Activated CD8-positive, alpha-beta memory T cell treated with anti-CD3 and anti-CD28 coated beads, Interleukin-2, amount 50 U/mL, for 1 hour (primary cell): ENCODE data around the gene TIAM2.

Experiments used
- DNase-seq: peaks from one replicate; pipeline ENCODE4 v3.0.0-alpha.2; 2020; ENCODE audit errors: extremely low read depth

TIAM2 gene

DNA sequence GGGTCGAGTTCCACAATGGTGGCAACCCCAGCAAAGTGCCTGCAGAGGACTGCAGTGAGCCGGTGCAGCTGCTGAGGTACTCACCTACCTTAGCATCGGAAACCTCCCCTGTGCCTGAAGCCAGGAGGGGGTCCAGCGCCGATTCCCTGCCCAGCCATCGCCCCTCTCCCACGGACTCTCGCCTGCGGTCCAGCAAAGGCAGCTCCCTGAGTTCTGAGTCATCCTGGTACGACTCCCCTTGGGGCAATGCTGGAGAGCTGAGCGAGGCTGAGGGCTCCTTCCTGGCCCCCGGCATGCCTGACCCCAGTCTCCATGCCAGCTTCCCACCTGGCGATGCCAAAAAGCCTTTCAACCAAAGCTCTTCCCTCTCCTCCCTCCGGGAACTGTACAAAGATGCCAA, 134.6 kb downstream of the TIAM2 start:
- no peak for DNase-seq

DNA sequence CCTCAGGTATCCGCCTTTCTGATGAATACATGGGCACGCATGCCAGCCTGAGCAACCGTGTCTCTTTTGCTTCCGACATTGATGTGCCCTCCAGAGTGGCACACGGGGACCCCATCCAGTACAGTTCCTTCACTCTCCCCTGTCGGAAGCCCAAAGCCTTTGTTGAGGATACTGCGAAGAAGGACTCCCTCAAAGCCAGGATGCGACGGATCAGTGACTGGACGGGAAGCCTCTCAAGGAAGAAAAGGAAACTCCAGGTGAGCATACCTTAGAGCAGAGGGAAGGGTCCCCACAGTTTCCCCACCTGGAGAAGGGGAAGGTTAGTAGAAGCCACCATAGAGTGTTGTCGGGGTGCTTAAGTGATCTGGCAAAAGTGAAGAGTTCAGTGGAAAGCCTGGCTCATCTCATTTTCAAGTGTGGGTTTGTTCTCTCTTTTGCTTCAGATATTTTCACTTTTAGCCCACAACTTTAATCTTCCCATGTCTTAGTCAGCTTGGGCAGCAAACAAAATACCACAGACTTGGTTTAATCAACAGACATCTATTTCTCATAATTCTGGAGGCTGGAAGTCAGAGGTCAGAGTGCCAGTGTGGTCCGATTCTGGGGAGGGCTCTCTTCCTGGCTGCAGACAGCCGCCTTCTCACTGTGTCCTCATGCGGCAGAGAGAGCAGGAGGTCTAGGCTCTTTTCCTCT, 135.2 kb downstream of the TIAM2 start:
- DNase-seq, result no peak

GRCh38 chr6:155132617-155133016, 137.5 kb downstream of the TIAM2 start:
- DNase-seq, result no peak

DNA sequence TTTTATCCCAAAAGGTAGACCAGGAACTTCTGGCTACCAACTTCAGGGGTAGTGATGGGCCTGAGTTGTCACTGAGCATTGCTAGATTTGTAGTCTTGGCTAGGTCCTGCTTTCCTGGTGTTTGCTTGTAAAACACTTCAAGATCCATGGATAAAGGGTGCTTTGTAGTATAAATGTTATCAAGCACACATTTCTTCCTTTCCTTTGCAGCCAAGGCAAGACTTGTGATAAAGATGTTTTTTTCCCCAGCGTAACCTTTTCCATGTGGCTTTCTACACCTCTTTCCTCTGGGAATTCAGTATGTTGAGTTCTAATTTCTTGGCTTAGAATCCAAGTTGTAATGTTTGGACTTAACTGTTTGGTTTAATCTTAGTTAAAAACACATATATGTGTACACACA, 145.9 kb downstream of the TIAM2 start:
- no peak for DNase-seq

DNA sequence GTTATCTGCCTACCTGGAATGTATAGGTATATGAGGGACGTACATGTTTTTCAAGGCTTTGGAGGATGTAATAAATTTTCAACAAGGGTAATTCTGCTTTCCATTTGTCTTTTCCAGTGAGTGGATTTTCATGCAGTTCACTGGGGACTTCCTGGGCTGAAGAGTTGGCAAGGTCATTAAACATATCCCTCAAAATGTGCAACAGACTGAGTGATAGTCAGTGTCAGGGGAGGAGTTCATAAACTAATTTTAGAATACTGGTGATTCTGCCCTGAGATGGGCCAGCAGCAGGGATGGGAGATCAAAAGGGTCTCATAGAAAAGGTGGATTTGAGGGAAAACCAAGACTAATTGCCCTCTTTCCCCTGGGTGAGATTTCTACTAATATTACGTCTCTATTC, 146.4 kb downstream of the TIAM2 start:
- DNase-seq, result no peak

DNA sequence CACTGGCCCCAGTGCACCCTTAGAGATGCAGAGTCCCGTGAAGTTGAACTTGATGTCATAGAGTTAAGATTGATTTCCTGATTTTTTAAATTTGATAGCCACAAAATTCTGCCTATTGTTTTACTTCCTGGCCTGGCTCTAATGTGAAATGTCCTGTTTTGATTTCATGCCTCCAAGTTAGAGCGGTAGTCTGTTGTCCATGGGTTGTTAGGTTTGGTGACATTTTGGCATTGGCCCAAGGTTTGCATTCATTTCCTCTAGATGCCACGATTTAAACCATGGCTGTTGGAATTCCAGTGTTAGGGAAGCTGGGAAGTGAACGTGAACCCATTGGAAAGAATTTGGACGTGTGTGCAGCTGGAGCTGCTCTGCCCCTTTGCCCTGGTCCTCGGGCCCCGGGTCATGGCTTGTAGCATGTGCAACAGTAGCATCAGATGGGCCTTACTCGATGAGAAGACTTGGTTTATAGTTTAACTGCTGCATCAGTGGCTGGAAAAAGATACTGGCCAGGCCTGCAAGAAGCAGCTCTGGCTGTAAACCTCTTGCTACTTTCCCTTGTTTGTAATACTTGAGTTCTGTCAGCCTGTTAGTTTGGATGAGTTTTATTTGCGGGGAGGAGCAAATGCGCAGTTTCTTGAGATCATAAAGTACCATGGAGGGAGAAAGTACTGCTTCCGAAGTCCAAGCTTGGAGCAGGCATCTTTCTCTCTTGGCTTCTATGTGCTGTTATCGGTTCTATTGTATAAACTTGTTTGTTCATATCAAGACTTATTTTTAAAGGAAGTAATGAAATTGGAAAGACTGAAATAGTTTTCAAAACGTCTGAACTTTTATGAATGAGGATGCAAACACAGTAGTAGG, 147.3 kb downstream of the TIAM2 start:
- no peak for DNase-seq

DNA sequence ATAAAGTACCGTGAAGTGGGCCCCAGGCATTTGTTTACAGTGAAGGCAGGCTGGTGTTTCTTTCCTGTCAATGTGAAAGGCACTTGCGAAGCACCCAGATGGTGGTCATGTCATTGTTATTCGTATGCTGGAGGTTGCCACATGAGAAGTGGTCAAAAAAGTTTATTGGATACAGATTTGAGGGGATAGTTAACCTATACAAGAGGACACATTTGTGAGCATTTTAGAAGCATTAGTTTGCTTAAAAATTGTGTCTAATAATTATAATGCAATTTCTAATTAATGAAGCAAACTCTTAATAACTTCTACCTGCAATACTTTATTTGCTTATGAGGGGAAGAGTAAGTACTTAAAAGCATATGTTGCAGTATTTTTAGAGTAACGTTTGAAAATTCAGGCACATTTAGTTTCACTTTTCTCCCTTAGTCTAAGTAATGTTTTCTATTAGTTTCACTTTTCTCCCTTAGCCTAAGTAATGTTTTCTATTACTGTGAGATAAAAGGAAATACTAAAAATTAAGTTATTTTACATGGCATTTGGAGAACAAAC, 148.0 kb downstream of the TIAM2 start:
- DNase-seq, result no peak

DNA sequence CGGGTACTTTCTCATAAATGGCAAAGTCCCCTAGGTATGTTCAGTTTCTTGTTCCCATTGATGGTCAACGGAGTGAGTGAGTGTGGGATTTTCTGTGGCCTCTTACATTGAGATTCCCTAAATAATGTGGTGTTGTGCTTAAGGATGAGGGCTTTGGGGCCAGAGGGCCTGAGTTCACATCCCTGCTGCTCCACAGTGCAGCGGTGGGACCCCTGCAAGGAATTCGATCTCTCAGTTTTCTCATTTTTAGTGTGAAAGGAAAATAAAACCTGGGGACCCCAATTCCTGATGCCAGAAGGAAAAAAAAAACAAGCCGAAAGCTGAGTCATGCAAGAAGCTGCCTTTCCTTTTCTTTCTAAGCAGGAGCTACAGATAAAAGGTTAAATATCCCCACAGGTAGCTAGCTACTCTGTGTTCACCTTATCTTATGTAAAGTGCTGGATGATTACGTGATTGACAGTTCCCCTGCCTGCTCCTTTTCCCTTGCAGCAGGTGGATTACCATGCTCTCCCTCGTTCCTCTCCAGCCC, 148.5 kb downstream of the TIAM2 start:
- no peak for DNase-seq

DNA sequence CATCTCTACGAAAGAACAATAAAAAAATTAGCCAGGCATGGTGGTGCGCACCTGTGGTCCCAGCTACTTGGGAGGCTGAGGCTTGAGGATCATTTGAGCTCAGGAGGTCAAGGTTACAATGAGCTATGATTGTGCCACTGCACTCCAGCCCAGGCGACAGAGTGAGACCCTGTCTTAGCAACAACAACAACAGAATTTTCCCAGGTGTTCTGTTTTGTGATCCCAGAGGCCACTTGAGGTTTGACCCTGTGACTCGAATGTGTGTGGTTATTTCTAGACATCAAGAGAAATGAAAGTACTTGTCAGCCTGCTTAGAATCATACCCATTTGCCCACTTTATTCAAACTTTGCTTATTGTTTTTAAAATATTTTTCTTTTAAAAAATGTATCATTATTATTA, 151.1 kb downstream of the TIAM2 start:
- DNase-seq, result no peak

DNA sequence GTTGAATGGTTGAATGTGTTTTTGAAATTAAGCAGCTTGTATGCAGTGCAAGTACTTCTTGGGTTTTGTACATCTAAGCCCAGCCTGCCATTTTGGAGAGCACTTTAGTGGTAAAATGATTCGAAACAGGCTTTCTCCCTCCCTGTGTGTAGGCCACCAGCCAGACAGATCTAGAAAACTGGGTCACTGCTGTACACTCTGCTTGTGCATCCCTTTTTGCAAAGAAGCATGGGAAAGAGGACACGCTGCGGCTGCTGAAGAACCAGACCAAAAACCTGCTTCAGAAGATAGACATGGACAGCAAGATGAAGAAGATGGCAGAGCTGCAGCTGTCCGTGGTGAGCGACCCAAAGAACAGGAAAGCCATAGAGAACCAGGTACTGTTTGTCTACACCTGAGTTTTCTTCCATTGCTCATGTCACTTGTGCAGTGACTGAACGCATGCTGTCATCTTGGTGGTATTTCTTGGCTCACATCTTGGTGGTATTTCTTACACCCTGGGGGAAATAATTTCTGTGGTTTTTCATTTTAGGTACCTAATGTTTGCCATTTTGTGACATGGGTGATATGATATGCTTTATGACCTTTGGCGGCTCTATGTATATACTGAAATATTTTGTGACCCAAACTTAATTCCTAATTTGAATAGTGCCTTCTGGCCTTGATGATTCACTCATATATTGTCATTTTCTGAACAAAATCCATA, 153.0 kb downstream of the TIAM2 start:
- no peak for DNase-seq

DNA sequence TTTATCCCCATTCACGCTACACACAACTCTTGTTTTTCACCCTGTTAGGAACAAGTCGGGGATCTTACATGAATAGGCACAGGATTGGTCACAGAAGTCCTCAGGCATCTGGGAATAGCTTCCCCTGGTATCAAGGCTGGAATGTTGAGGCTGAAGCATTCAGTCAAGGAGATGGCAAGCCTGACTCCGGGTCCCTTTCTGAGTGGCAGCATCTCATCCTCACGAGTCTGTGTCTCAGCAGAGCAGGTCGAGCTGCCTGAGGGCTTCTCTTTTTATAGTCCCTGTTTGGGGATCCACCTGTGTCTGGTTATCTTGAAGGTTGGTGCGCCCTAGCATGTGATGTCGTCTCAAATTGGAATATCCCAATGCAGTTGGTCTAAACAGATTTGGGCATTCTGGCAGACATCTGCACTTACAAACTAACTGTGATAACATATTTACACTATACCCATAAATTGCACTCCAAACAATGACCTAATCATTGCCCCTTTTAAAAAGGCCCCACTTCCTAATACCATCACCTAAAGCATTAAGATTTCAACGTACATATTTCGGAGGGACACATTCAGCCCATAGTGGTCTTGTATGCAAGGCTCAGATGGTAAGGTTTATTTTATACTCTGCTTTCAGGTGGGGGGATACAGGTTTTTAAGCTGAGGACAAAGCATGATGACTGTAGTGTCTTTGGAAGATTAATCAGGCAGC, 156.0 kb downstream of the TIAM2 start:
- no peak for DNase-seq

- no peak for DNase-seq
Measured at GRCh38 chr6:155152211-155153076, 157.3 kb downstream of the TIAM2 start.

GRCh38 chr6:155154158-155154830, 159.2 kb downstream of the TIAM2 start:
- DNase-seq, result no peak

DNA sequence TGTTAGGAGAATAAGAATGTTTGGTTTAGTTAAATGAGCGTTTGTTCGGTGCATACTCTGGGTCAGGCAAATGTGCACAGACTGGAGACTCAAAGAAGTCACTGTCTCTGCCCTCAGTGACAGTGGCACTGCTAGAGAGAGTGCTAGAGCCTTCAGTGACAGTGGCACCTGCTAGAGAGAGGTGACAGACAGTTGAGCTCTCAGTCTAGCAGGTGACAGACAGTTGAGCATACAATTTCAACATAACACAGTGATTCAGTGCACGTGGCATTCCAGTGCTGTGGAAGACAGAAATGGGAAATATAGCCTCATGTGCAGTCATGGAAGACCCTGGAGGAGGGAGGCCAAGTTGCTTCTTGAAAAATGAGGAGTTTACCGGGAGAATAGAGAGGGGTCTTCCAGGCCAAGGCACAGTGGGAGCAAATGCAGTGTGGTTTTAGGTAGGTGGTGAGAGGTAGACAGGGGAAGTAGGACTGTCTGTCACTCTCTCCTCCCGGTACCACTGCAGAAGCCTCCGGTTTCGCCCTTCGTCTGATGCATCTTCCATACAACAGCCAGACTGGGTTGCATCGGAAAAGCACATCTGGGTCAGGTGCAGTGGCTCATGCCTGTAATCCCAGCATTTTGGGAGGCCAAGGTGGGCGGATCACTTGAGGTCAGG, 160.8 kb downstream of the TIAM2 start:
- DNase-seq, result no peak

DNA sequence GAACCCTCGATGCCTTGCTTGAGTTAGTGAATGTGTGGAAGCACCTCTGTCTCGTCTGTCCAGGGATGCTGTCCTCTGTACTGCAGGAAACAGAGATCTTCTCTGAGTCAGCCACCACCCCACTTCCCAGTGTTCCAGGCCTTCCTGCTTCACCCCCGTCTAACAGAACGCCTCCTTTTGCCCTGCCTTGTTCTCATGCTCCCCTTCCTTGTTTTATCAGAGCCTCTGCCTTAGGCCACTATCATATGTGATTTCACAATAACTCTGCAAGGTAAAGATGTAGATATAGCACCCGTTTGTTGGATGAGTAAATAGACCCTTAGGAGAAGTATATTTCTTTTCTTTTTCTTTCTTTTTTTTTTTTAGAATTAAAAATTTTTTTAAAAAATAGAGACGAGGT, 162.0 kb downstream of the TIAM2 start:
- no peak for DNase-seq

GRCh38 chr6:155158030-155158843, 163.1 kb downstream of the TIAM2 start:
- DNase-seq, result no peak

DNA sequence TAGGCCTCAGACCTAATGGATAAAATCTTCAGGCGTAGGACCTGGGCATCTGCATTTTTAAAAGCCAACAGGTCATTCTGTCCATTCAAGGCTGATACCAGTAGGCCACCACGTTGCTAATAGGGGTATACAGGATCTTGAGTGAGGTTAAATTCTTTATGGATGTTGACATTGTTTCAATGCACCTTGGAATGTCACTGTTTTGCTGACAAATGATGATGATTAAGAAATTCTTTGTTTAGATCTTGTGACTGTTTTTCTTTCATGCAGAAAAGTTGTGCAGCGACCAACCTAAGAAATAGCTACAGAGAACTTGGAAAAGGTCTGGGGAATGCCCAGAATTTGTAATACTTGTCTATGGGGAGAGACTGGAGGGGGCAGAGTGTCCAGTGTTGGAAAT, 167.6 kb downstream of the TIAM2 start:
- DNase-seq, result no peak

GRCh38 chr6:155163601-155164000, 168.5 kb downstream of the TIAM2 start:
- DNase-seq, result no peak
